Left ventricle myocardium inferior (tissue), 1 donor: ENCODE measurements around the gene RDH13. TPM values are rescaled to one million over a fixed set of nuclear protein-coding genes. Genes with fewer than 3 reads are reported as not detected.
A peak's percentile ranks its signal among the peaks of the same experiment; 100 is the strongest.

Experiments
- DNase-seq: peaks from one replicate; pipeline ENCODE4 v3.0.0-alpha.2; 2020
- H3K27ac ChIP-seq: fragments of 200-600 bp; replicated peaks from 2 replicates; pipeline ENCODE4 v1.8.0; 2021
- H3K27me3 ChIP-seq: fragments of 200-600 bp; 2 replicates; pipeline ENCODE4 v1.8.0; 2021; ENCODE audit warnings: low read depth
- H3K36me3 ChIP-seq: fragments of 200-600 bp; 2 replicates; pipeline ENCODE4 v1.8.0; 2021
- H3K4me1 ChIP-seq: fragments of 200-600 bp; 2 replicates; pipeline ENCODE4 v1.8.0; 2021
- H3K4me3 ChIP-seq: fragments of 200-600 bp; 2 replicates; pipeline ENCODE4 v1.8.0; 2021; ENCODE audit warnings: mild to moderate bottlenecking, moderate library complexity
- H3K9me3 ChIP-seq: fragments of 200-600 bp; replicated peaks from 2 replicates; pipeline ENCODE4 v1.8.0; 2021
- intact Hi-C: fragments of 100-400 bp; cut with micrococcal nuclease; formaldehyde crosslinking; loops from one replicate; pipeline ENCODE4 v1.11.0; 2022
- total RNA-seq: library from RNA; stranded (reverse); fragmentation: NEBNext Ultra II Directional; extraction: Animal tissue kit (Norgen Biotek cat#: 25700); gene quantifications from one replicate; pipeline ENCODE4 v1.2.1, GENCODE V29; 2021
- TF ChIP-seq, protein P1 (sequence below): fragments of 200-600 bp; IDR thresholded peaks from 2 replicates; pipeline ENCODE4 v1.8.0; 2021; ENCODE audit warnings: antibody characterized with exemption, mild to moderate bottlenecking, borderline replicate concordance
- donor health status: DM: no; HTN: yes; CAD: no; lungs with severe emphysema.

The RDH13 gene
- total RNA-seq, 1 donor from 2014 or later: 53.8 TPM

DNA sequence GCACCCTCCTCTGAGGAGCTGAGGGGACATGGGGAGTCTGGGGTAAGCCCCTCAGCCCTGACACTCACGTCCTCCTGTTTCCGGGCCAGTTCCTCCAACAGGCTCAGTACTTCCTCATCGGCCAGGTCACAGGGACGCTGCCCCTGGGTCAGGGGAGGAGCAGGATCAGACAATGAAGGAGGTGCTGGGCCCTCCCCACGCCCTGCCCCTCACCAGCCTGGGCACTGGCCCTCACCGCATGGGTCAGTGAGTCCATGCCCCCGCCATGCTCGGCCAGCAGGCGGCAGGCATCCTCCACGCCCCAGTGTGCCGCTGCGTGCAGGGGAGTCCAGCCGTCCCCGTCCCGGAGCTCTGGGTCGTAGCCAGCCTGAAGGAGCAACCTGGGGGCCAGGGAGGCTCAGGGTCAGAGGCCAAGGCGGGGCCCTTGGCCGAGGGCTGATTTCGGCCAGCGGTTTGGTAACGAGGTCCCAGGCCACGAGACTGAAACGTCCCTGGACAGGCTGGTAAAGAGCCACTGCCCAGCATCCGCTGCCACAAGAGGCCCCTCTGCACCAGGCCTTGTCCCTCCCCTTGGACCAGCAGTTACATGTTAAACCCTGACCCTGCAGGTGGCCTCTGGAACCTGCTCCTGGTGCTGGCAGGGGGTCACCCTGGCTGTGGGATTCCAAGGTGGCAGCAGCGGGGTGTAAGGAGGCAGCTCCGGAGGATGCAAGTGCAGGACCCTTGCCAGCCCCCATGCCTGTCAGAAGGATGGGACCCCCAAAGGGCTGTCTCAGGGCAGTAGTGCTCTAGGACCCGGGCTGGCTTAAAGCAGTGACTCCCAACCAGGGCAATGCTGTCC, 36.0 kb upstream of the RDH13 start:
- Histone ChIP-seq H3K9me3 (peaks cover 7% of the 10 kb centered on the region), H3K27me3 (no peaks in the 10 kb centered on the region), H3K4me1 (peaks cover 29% of the 10 kb centered on the region), H3K36me3 (peaks cover 84% of the 10 kb centered on the region), H3K27ac (peak overlapping the region; percentile 74), H3K4me3 (no peak overlapping the region)
- TF ChIP-seq, protein P1, sequence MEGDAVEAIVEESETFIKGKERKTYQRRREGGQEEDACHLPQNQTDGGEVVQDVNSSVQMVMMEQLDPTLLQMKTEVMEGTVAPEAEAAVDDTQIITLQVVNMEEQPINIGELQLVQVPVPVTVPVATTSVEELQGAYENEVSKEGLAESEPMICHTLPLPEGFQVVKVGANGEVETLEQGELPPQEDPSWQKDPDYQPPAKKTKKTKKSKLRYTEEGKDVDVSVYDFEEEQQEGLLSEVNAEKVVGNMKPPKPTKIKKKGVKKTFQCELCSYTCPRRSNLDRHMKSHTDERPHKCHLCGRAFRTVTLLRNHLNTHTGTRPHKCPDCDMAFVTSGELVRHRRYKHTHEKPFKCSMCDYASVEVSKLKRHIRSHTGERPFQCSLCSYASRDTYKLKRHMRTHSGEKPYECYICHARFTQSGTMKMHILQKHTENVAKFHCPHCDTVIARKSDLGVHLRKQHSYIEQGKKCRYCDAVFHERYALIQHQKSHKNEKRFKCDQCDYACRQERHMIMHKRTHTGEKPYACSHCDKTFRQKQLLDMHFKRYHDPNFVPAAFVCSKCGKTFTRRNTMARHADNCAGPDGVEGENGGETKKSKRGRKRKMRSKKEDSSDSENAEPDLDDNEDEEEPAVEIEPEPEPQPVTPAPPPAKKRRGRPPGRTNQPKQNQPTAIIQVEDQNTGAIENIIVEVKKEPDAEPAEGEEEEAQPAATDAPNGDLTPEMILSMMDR: peak; percentile 10
- intact Hi-C loops: no loop called here
- DNase-seq: no peak

DNA sequence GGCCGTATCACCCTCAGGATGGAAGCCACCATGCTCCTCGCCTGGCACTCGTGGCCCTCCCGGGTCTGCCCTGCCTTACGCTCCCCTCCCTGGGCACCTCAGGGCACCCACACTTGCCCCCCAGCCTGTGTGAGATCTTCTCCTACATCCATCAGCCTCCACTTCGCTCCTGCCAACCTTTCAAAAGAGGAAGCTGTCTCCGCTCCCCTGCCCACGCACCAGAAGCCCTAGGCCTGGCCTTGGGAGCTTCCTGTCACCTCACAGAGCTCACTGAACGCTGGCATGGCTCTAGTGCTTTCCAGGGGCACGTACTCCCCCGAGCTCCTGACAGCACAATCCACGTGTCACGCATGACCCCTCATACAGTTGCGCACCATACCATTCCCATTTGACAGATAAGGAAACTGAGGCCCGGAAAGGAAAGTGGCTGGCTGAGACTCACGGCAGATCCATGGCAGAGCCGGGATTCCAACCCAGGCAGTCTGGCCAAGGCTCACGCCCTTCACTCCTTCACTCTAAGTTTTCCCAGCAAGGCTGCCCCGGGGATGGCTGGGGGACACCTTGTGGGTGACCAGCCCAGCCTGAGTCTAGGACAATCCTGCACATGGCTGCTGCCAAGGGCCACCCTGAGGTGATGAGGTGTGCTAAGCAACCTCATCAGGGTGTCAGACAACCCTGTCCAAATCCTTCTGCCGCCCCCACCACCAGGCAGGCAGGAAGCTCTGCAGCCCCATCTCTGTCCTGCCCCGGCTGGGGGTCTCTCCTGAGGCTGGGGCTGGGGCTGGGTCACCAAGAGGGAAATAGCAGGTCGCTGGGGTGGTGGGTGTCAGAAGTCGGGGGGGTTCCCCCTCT, 35.1 kb upstream of the RDH13 start:
- DNase-seq: no peak
- intact Hi-C loops: no loop called here
- H3K4me3 ChIP-seq: no peak overlapping the region
- no peaks in the 10 kb centered on the region for H3K27me3 ChIP-seq
- peaks cover 29% of the 10 kb centered on the region for H3K4me1 ChIP-seq
- peaks cover 3% of the 10 kb centered on the region for H3K9me3 ChIP-seq
- H3K27ac ChIP-seq: peak overlapping the region; percentile 74
- TF ChIP-seq, protein P1: no peak
- peaks cover 76% of the 10 kb centered on the region for H3K36me3 ChIP-seq

DNA sequence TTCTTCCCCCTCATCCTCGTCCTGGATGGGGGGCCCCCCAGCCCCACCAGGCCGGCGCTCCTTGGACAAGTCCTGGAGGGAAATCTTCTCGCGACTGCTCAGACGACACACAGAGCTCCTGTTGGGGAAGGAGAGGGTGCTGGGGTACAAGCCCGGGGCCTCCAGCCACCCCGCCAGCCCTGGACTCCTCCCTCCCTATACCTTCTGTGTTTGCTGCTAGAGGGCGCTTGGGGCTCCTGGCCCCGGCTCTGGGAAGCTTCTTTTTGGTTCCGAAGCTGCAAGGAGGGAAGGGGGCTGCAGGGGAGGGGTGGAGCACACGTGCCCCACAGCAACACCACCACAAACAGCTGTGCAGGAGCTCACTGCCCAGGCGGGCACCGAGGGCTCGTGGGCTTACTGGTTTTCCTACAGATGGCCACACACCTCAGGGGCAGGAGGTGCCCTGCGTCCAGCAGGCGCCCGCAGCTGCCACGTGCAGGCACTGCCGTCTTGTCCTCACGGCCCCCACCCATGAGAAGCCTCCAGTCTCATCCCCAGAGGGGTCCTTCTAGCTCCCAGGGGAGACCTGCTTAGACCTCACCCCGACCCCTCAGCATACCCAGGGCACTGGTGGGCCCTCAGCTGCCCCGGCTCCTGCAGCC, 33.2 kb upstream of the RDH13 start:
- Histone ChIP-seq H3K36me3 (peaks cover 76% of the 10 kb centered on the region), H3K4me1 (peaks cover 38% of the 10 kb centered on the region), H3K27ac (no peak overlapping the region), H3K27me3 (no peaks in the 10 kb centered on the region), H3K9me3 (no peaks in the 10 kb centered on the region), H3K4me3 (no peak overlapping the region)
- DNase-seq: no peak
- intact Hi-C loops: no loop called here
- TF ChIP-seq, protein P1: no peak

DNA sequence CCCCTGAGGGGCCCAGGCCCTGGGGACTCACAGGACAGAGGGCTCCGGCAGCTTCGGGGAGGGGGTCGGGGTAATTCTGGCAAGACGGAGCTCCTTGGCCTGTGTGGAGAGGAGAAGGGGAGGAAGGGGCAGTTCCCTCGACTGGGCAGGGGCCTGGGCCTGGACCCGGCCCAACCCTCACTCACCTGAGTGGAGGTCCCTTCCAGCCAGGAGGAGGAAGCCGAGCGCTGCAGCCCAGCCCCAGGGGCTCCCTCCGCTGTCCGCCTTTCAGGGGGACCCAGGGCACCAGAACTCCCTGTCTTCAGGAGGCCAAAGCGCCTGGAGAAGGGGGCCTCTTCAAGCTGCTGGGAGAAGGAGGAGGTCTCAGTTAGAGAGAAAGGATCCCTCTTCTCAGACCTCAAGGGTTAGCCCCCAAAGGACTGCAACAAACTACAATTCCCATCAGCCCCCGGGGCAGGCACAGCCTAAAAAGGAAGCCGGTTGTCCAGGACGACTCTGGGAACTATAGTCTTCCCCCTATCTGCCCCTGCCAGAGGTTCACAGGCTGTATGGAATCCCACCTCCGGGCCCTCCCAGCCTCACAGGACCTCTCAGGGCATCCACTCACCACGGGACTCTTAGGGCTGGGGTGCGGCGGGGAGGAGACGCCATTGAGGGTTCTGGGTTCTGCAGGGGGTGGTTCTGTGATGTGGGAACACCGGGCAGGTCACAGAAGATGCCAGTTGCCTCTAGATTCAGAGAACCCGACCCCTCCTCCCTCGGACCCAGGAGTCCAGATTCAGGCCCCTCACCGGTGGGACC, 32.5 kb upstream of the RDH13 start:
- no peaks in the 10 kb centered on the region for H3K27me3 ChIP-seq
- H3K4me1 ChIP-seq: peaks cover 32% of the 10 kb centered on the region
- peaks cover 76% of the 10 kb centered on the region for H3K36me3 ChIP-seq
- no peak overlapping the region for H3K27ac ChIP-seq
- intact Hi-C loops: no loop called here
- no peak for DNase-seq
- TF ChIP-seq, protein P1: no peak
- H3K9me3 ChIP-seq: no peaks in the 10 kb centered on the region
- no peak overlapping the region for H3K4me3 ChIP-seq
